Measurements from ENCODE around the gene NLRC4. TPM values are rescaled to one million over a fixed set of nuclear protein-coding genes. Genes with fewer than 3 reads are reported as not detected.

Gene NLRC4
- total and polyA plus RNA-seq, 9 of the 15 experiments (the other 6 are each of a cell fraction or from before 2014, with no cell fraction given): 0.03 to 0.18 (median 0.06) TPM; not detected in 2

DNA sequence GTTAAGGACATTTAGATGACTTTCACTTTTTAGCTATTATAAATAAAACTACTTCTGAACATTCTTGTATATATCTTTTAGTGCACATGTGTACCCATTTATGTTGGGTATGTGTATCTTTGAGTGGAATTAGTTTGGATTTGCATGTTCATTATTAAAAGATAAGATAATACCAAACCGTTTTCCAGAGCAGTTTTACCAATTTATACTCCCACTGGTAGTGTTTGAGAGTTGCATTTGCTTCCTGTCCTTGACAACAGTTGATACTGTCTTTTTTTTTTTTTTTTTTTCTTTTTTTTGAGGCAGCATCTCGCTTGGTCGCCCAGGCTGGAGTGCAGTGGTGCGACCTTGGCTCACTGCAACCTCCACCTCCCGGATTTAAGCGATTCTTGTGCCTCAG is 75.7 kb downstream of the NLRC4 start:
- DNase-seq (ENCODE audit: extremely low read depth in 1 of 4, low spot score in 3 of 4) (no peak), FAIRE-seq (no peak), ATAC-seq (no peak)
- intact Hi-C loops (cut with micrococcal nuclease): no loop called here
- Histone ChIP-seq H3K9me1 (ENCODE audit: control insufficient read depth, insufficient read depth, low read length) (no peaks in the 10 kb centered on the region), H3K27me3 (ENCODE audit: control insufficient read depth in 2 of 2, insufficient read depth in 2 of 2, low read length in 2 of 2) (no peaks in the 10 kb centered on the region), H3K9ac (ENCODE audit: insufficient read depth in 1 of 2, low read depth in 2 of 2, low read length in 2 of 2) (no peak overlapping the region), H4K20me1 (replicated peaks; ENCODE audit: control insufficient read depth, insufficient read depth, low read length) (no peaks in the 10 kb centered on the region), H3K4me3 (no peak overlapping the region), H2AFZ (ENCODE audit: low read depth, low read length) (no peak overlapping the region), H3K27ac (ENCODE audit: extremely low read depth, low read depth, low read length) (no peak overlapping the region), H3K9me3 (replicated peaks; ENCODE audit: control insufficient read depth, insufficient read depth, low read depth, low read length) (no peaks in the 10 kb centered on the region), H3K36me3 (ENCODE audit: control insufficient read depth, insufficient read depth, low read length) (peaks cover 65% of the 10 kb centered on the region), H3K4me2 (ENCODE audit: insufficient read depth, low read length) (no peak overlapping the region), H3K4me1 (replicated peaks in 1 of 2; ENCODE audit: control insufficient read depth in 2 of 2, insufficient read depth in 2 of 2, low read length in 2 of 2) (no peaks in the 10 kb centered on the region; a peak in 1 of 5 replicates), H3K79me2 (ENCODE audit: control insufficient read depth, insufficient read depth, low read length) (peaks cover 6% of the 10 kb centered on the region; the same call in 2 of the 3 replicates)
- in situ Hi-C loops (cut with MboI): no loop called here
- WGBS (ENCODE audit: insufficient coverage, low coverage, missing lambda C conversion rate): 18% methylated on average over 1 of the region's 6 CpGs
- POLR2A ChIA-PET: interaction anchor here (1.0 kb wide), 1 partner anchor 23 kb away, joined by 4 read pairs; the partner anchor contains the start of gene SLC30A6
- CTCF ChIA-PET (ENCODE audit: low intra/inter-chr PET ratio): no interaction called here
- TF ChIP-seq ZNF316 (IDR thresholded peaks at IDR 0.05) (no peak), ZNF184 (CRISPR knock-in tag; IDR thresholded peaks at IDR 0.05) (no peak), PHF8 (IDR thresholded peaks at IDR 0.05; ENCODE audit: borderline replicate concordance, low read length) (no peak), SMARCC2 (IDR thresholded peaks at IDR 0.05; ENCODE audit: low read depth) (no peak), MCM3 (IDR thresholded peaks at IDR 0.05) (no peak), CTBP1 (IDR thresholded peaks at IDR 0.05; ENCODE audit: borderline replicate concordance) (no peak), BRF1 (IDR thresholded peaks at IDR 0.05; ENCODE audit: borderline replicate concordance, extremely low read depth, insufficient read length) (no peak), ZBED1 (IDR thresholded peaks at IDR 0.05) (no peak), FOXK1 (CRISPR knock-in tag; IDR thresholded peaks at IDR 0.05; ENCODE audit: borderline replicate concordance) (no peak)
- TF ChIP-seq, protein P1, sequence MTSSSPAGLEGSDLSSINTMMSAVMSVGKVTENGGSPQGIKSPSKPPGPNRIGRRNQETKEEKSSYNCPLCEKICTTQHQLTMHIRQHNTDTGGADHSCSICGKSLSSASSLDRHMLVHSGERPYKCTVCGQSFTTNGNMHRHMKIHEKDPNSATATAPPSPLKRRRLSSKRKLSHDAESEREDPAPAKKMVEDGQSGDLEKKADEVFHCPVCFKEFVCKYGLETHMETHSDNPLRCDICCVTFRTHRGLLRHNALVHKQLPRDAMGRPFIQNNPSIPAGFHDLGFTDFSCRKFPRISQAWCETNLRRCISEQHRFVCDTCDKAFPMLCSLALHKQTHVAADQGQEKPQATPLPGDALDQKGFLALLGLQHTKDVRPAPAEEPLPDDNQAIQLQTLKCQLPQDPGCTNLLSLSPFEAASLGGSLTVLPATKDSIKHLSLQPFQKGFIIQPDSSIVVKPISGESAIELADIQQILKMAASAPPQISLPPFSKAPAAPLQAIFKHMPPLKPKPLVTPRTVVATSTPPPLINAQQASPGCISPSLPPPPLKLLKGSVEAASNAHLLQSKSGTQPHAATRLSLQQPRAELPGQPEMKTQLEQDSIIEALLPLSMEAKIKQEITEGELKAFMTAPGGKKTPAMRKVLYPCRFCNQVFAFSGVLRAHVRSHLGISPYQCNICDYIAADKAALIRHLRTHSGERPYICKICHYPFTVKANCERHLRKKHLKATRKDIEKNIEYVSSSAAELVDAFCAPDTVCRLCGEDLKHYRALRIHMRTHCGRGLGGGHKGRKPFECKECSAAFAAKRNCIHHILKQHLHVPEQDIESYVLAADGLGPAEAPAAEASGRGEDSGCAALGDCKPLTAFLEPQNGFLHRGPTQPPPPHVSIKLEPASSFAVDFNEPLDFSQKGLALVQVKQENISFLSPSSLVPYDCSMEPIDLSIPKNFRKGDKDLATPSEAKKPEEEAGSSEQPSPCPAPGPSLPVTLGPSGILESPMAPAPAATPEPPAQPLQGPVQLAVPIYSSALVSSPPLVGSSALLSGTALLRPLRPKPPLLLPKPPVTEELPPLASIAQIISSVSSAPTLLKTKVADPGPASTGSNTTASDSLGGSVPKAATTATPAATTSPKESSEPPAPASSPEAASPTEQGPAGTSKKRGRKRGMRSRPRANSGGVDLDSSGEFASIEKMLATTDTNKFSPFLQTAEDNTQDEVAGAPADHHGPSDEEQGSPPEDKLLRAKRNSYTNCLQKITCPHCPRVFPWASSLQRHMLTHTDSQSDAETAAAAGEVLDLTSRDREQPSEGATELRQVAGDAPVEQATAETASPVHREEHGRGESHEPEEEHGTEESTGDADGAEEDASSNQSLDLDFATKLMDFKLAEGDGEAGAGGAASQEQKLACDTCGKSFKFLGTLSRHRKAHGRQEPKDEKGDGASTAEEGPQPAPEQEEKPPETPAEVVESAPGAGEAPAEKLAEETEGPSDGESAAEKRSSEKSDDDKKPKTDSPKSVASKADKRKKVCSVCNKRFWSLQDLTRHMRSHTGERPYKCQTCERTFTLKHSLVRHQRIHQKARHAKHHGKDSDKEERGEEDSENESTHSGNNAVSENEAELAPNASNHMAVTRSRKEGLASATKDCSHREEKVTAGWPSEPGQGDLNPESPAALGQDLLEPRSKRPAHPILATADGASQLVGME (CRISPR knock-in tag; IDR thresholded peaks at IDR 0.05): no peak
- TF ChIP-seq, protein P2, sequence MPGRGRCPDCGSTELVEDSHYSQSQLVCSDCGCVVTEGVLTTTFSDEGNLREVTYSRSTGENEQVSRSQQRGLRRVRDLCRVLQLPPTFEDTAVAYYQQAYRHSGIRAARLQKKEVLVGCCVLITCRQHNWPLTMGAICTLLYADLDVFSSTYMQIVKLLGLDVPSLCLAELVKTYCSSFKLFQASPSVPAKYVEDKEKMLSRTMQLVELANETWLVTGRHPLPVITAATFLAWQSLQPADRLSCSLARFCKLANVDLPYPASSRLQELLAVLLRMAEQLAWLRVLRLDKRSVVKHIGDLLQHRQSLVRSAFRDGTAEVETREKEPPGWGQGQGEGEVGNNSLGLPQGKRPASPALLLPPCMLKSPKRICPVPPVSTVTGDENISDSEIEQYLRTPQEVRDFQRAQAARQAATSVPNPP (IDR thresholded peaks at IDR 0.05; ENCODE audit: borderline replicate concordance, insufficient read depth, insufficient read length): no peak
- TF ChIP-seq, protein P3, sequence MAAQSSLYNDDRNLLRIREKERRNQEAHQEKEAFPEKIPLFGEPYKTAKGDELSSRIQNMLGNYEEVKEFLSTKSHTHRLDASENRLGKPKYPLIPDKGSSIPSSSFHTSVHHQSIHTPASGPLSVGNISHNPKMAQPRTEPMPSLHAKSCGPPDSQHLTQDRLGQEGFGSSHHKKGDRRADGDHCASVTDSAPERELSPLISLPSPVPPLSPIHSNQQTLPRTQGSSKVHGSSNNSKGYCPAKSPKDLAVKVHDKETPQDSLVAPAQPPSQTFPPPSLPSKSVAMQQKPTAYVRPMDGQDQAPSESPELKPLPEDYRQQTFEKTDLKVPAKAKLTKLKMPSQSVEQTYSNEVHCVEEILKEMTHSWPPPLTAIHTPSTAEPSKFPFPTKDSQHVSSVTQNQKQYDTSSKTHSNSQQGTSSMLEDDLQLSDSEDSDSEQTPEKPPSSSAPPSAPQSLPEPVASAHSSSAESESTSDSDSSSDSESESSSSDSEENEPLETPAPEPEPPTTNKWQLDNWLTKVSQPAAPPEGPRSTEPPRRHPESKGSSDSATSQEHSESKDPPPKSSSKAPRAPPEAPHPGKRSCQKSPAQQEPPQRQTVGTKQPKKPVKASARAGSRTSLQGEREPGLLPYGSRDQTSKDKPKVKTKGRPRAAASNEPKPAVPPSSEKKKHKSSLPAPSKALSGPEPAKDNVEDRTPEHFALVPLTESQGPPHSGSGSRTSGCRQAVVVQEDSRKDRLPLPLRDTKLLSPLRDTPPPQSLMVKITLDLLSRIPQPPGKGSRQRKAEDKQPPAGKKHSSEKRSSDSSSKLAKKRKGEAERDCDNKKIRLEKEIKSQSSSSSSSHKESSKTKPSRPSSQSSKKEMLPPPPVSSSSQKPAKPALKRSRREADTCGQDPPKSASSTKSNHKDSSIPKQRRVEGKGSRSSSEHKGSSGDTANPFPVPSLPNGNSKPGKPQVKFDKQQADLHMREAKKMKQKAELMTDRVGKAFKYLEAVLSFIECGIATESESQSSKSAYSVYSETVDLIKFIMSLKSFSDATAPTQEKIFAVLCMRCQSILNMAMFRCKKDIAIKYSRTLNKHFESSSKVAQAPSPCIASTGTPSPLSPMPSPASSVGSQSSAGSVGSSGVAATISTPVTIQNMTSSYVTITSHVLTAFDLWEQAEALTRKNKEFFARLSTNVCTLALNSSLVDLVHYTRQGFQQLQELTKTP (IDR thresholded peaks at IDR 0.05; ENCODE audit: low read depth in 1 of 2, partially characterized antibody in 2 of 2): no peak
- BruUV-seq (replicated peaks): no TSS peak
